GM13976 (cell line): ENCODE measurements around the gene FXYD1.
"Not testable (repeated sequence)": the region's sequence is repeated elsewhere in the genome, so short reads cannot be mapped to it uniquely, and the experiment has no call there.

Source experiments
- DNase-seq: peaks from one replicate; pipeline ENCODE4 v3.0.0; 2012; ENCODE audit warnings: low spot score
- in situ Hi-C: fragments of 300-500 bp; cut with MboI; formaldehyde crosslinking; loops from one replicate; pipeline ENCODE4 v1.12.0; 2022; ENCODE audit warnings: low sequenced_read_pairs, mixed read lengths, inconsistent platforms; ENCODE audit not compliant: unreplicated experiment
- TF ChIP-seq, protein P1 (sequence below): IDR thresholded peaks from 2 replicates; pipeline ENCODE4 v1.5.1; 2012; ENCODE audit warnings: borderline replicate concordance, mild to moderate bottlenecking; ENCODE audit not compliant: insufficient read depth; ENCODE audit errors: extremely low read depth, missing control alignments, control extremely low read depth

FXYD1 gene

DNA sequence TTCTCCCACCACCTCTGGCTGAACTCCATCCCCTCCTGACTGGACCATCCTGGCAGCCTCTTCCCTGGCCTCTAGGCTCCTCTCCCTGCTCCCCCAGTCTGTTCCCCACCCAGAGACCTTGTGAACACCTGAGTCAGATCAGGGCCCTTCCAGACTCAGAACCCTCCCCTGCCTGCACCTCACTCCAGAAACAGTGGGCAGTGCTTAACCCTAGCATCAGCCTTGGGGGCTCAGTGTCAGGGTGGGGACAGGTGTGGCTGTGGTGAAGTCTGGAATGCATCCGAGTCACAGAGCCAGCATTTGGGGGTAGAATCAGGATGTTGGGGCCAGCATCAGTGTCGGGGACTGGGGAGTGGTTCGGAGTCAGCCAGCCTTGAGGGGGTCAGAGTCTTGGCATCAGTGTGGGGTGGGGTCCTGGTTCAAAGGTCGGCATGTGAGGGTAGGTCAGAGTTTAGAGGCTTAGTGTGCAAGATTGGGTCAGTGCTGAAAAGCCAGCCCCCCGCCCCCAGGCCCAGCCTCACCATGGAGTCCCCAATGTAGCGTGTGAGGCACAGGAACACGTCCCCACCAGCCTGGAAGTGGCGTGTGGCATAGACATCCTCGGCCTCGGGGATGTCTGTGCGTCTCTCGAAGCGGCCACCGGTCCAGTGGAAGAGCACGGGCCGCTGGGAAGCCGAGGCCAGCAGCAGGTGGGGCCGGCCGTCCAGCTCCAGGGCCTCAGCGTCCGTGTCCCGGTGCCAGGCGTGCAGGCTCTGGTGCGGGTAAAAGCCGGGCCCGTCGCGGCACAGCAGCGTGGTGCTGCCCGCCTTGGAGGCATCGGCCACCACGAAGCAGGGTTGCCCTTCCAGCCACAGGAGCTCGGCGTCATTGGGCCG lies 12.6 kb upstream of the FXYD1 start:
- no peak for DNase-seq
- in situ Hi-C loops = no loop called here
- TF ChIP-seq, protein P1, sequence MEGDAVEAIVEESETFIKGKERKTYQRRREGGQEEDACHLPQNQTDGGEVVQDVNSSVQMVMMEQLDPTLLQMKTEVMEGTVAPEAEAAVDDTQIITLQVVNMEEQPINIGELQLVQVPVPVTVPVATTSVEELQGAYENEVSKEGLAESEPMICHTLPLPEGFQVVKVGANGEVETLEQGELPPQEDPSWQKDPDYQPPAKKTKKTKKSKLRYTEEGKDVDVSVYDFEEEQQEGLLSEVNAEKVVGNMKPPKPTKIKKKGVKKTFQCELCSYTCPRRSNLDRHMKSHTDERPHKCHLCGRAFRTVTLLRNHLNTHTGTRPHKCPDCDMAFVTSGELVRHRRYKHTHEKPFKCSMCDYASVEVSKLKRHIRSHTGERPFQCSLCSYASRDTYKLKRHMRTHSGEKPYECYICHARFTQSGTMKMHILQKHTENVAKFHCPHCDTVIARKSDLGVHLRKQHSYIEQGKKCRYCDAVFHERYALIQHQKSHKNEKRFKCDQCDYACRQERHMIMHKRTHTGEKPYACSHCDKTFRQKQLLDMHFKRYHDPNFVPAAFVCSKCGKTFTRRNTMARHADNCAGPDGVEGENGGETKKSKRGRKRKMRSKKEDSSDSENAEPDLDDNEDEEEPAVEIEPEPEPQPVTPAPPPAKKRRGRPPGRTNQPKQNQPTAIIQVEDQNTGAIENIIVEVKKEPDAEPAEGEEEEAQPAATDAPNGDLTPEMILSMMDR = no peak

DNA sequence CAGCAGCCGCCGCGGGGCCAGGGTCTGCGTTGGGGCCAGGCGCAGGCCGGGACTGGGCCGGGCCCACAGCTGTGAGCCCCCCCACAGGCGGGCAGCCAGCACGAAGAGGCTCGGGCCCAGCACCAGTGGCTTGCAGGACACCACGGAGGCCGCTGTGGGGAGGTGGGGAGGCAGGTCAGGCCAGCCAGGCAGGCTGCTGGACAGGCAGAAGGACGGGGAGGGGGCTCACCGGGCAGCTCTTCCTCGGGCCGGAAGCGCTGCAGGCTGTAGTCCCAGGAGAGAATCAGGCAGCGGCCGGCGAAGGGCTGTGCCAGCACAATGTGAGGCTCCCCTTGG lies 12.0 kb upstream of the FXYD1 start:
- in situ Hi-C loops = no loop called here
- TF ChIP-seq, protein P1 = no peak
- DNase-seq = no peak

GRCh38 chr19:35127871-35128270 lies 10.8 kb upstream of the FXYD1 start:
- in situ Hi-C loops = no loop called here
- TF ChIP-seq, protein P1 = no peak
- DNase-seq = no peak

- TF ChIP-seq, protein P1 = no peak
- DNase-seq = no peak
- in situ Hi-C loops = no loop called here
Observed at GRCh38 chr19:35128398-35129057, 10.1 kb upstream of the FXYD1 start.

- in situ Hi-C loops = not testable (repeated sequence)
Observed at GRCh38 chr19:35129724-35130274, 8.8 kb upstream of the FXYD1 start.

DNA sequence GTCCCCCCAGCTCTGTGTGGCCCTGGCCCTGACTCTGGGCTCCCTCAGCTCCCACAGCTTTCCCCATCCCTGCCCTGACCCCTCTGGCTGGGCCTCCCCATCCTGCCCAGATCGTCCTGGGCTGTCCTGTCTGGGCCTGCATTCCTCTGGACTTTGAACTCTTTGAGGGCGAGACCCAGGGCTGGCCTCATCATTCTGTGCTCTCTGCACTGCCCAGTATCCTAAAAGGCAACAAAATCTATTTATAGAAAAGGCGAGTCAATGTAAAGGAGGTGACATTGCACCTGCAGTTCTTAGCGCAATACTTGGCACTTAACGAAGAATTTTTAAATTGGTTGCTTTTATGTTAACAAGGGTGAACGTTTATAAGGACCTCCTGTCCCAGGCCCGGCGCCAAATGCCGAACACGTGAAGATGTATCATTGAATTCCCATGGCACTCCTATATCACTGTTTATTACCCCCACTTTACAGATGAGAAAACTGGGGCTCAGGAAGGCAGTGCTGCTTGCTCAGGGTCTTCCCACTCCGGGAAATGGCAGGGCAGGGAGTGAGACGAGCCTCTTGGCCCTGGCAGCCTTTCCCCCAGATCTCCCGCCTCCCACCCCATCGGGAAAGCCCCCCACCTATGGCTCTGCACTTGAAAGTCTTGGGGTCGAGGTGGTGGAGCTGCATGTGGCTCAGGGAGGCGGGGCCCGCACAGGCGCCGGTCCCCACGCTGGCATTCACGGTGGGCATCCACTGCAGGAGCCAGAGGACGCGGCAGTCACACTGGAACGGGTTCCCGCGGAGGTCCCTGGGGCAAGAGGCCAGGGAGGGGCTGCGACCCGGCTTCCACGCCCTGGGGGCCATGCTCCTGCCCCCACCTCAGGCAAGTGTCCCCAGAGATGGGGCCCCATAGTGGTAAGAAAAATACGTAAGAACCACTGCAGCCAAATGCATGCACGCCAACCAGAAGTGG lies 7.6 kb upstream of the FXYD1 start:
- TF ChIP-seq, protein P1 = no peak
- in situ Hi-C loops = no loop called here
- no peak for DNase-seq

More at GRCh38 chr19:35129724-35130274, 8.8 kb upstream of the FXYD1 start:
- DNase-seq = not testable (repeated sequence)
